GM12873 (cell line): ENCODE data around the gene SLC6A8.

Experiments
- CTCF ChIP-seq: IDR thresholded peaks from 2 replicates; pipeline ENCODE4 v1.5.1; 2012; ENCODE audit warnings: low read depth, mild to moderate bottlenecking, moderate library complexity, low read length, control low read depth; ENCODE audit not compliant: insufficient read depth; ENCODE audit errors: missing control alignments

Gene SLC6A8

GRCh38 chrX:153641627-153642026, 46.1 kb upstream of the SLC6A8 start:
- no peak for TF ChIP-seq CTCF

- TF ChIP-seq CTCF, result no peak
These were observed 45.6 kb upstream of the SLC6A8 start for GRCh38 chrX:153642051-153642654.

GRCh38 chrX:153642655-153643430, 44.9 kb upstream of the SLC6A8 start:
- no peak for TF ChIP-seq CTCF

GRCh38 chrX:153643431-153644351, 44.0 kb upstream of the SLC6A8 start:
- TF ChIP-seq CTCF, result peak; percentile 4

GRCh38 chrX:153644356-153645125, 43.2 kb upstream of the SLC6A8 start:
- TF ChIP-seq CTCF, result no peak

- TF ChIP-seq CTCF, result no peak
These were observed 42.6 kb upstream of the SLC6A8 start for GRCh38 chrX:153645151-153645550.
